ENCODE data around the gene NTNG2.

NTNG2 gene

GRCh38 chr9:132146039-132146438 is 15.8 kb upstream of the NTNG2 start:
- no peak for TF ChIP-seq ARNTL (CRISPR knock-in tag; IDR thresholded peaks at IDR 0.05; ENCODE audit: borderline replicate concordance, low read depth)
- TF ChIP-seq GLIS3 (CRISPR knock-in tag; IDR thresholded peaks at IDR 0.05): no peak
- no peak for TF ChIP-seq TCF4 (CRISPR knock-in tag; IDR thresholded peaks at IDR 0.05; ENCODE audit: borderline replicate concordance)
- TF ChIP-seq BACH2 (CRISPR knock-in tag; IDR thresholded peaks at IDR 0.05; ENCODE audit: borderline replicate concordance): no peak
- TF ChIP-seq POU6F1 (CRISPR knock-in tag; IDR thresholded peaks at IDR 0.05; ENCODE audit: borderline replicate concordance, low read depth): no peak
- TF ChIP-seq CREB5 (CRISPR knock-in tag; IDR thresholded peaks at IDR 0.05; ENCODE audit: low read depth): no peak
- TF ChIP-seq TSHZ2 (CRISPR knock-in tag; IDR thresholded peaks at IDR 0.05): no peak
- ATAC-seq: no peak

- TF ChIP-seq POU6F1 (CRISPR knock-in tag; IDR thresholded peaks at IDR 0.05; ENCODE audit: borderline replicate concordance, low read depth): no peak
- TF ChIP-seq BACH2 (CRISPR knock-in tag; IDR thresholded peaks at IDR 0.05; ENCODE audit: borderline replicate concordance): no peak
- no peak for TF ChIP-seq RARB (CRISPR knock-in tag; IDR thresholded peaks at IDR 0.05)
- no peak for TF ChIP-seq PPARA (CRISPR knock-in tag; IDR thresholded peaks at IDR 0.05; ENCODE audit: borderline replicate concordance)
- no peak for TF ChIP-seq GLIS3 (CRISPR knock-in tag; IDR thresholded peaks at IDR 0.05)
- TF ChIP-seq TOX (CRISPR knock-in tag; IDR thresholded peaks at IDR 0.05; ENCODE audit: borderline replicate concordance): no peak
- TF ChIP-seq ZNF70 (CRISPR knock-in tag; IDR thresholded peaks at IDR 0.05): no peak
- no peak for TF ChIP-seq ZFP30 (CRISPR knock-in tag; IDR thresholded peaks at IDR 0.05)
- no peak for TF ChIP-seq ARNTL (CRISPR knock-in tag; IDR thresholded peaks at IDR 0.05; ENCODE audit: borderline replicate concordance, low read depth)
- no peak for TF ChIP-seq OSR1 (CRISPR knock-in tag; IDR thresholded peaks at IDR 0.05)
- TF ChIP-seq CSRNP3 (CRISPR knock-in tag; IDR thresholded peaks at IDR 0.05): no peak
- no peak for TF ChIP-seq ISL1 (CRISPR knock-in tag; IDR thresholded peaks at IDR 0.05)
- ATAC-seq: no peak
Observed at GRCh38 chr9:132146575-132146974, 15.3 kb upstream of the NTNG2 start.

GRCh38 chr9:132147331-132147730 is 14.5 kb upstream of the NTNG2 start:
- no peak for ATAC-seq
- TF ChIP-seq GLIS3 (CRISPR knock-in tag; IDR thresholded peaks at IDR 0.05) (no peak), TSHZ2 (CRISPR knock-in tag; IDR thresholded peaks at IDR 0.05) (no peak), PPARA (CRISPR knock-in tag; IDR thresholded peaks at IDR 0.05; ENCODE audit: borderline replicate concordance) (no peak), ISL1 (CRISPR knock-in tag; IDR thresholded peaks at IDR 0.05) (no peak), ZC3H10 (CRISPR knock-in tag; IDR thresholded peaks at IDR 0.05) (no peak), POU6F1 (CRISPR knock-in tag; IDR thresholded peaks at IDR 0.05; ENCODE audit: borderline replicate concordance, low read depth) (no peak), PATZ1 (CRISPR knock-in tag; IDR thresholded peaks at IDR 0.05; ENCODE audit: borderline replicate concordance) (no peak), CSDC2 (CRISPR knock-in tag; IDR thresholded peaks at IDR 0.05) (no peak), OSR1 (CRISPR knock-in tag; IDR thresholded peaks at IDR 0.05) (no peak)
